IPS DF 6.9 (cell line): Measurements from ENCODE around the gene IL12RB2.

Experiments
- DNase-seq: peaks from one replicate; pipeline ENCODE4 v3.0.0-alpha.2; 2013; ENCODE audit warnings: low read depth, low spot score
- H3K27ac ChIP-seq: one replicate; pipeline ENCODE4 v1.5.1; 2013; ENCODE audit warnings: low read length, control low read depth
- H3K27me3 ChIP-seq: 2 replicates; pipeline ENCODE4 v1.6.1; 2013; ENCODE audit warnings: mild to moderate bottlenecking, low read length; ENCODE audit not compliant: control insufficient read depth, insufficient read depth
- H3K36me3 ChIP-seq: 2 replicates; pipeline ENCODE4 v1.6.1; 2013; ENCODE audit warnings: low read length; ENCODE audit not compliant: control insufficient read depth, insufficient read depth
- H3K4me1 ChIP-seq: 2 replicates; pipeline ENCODE4 v1.6.1; 2013; ENCODE audit warnings: low read length; ENCODE audit not compliant: control insufficient read depth, insufficient read depth
- H3K4me3 ChIP-seq: 2 replicates; pipeline ENCODE4 v1.5.1; 2013; ENCODE audit warnings: mild to moderate bottlenecking, low read length
- H3K9me3 ChIP-seq: 2 replicates; pipeline ENCODE4 v1.6.1; 2013; ENCODE audit warnings: low read length, inconsistent platforms; ENCODE audit not compliant: control insufficient read depth, insufficient read depth
- WGBS: extraction: QIAGEN DNeasy Blood & Tissue Kit; methylation state at CpG from one replicate; pipeline ENCODE4 v1.1.7; 2013; ENCODE audit warnings: mixed read lengths, missing lambda C conversion rate; ENCODE audit not compliant: insufficient read length, insufficient coverage; 5-methylcytosine and 5-hydroxymethylcytosine counted together

The IL12RB2 gene

DNA sequence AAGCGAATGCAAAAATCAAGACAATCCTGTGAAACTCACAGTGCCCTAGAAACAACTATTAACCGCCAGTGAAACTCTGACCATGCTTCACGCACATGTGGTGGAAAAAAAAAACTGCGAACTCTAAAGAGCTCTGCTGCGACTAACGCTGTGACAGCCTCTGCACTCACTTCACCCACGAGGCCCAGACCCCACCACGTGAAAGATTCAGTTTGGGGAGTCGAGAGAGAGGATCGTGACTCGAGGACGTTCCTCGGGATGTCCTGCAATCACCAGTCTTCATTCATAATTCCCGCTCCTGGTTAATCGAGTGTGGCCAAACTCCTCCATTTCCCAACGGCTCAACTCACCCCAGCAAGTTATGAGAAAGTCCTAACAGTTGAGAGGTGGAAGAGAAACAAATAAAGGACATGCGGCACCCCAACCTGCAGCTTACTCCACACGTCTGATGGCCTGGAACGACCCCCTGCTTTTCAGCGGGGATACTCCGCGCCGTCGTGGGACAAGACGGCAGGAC is 121.4 kb downstream of the IL12RB2 start:
- H3K4me1 ChIP-seq: no peaks in the 10 kb centered on the region
- DNase-seq: no peak
- H3K27me3 ChIP-seq: no peaks in the 10 kb centered on the region
- H3K36me3 ChIP-seq: peaks cover 9% of the 10 kb centered on the region
- no peak overlapping the region for H3K27ac ChIP-seq
- H3K9me3 ChIP-seq: no peaks in the 10 kb centered on the region
- WGBS: no CpG with 5 or more reads among the region's 25 CpGs
- H3K4me3 ChIP-seq: peak overlapping the region; percentile 89

DNA sequence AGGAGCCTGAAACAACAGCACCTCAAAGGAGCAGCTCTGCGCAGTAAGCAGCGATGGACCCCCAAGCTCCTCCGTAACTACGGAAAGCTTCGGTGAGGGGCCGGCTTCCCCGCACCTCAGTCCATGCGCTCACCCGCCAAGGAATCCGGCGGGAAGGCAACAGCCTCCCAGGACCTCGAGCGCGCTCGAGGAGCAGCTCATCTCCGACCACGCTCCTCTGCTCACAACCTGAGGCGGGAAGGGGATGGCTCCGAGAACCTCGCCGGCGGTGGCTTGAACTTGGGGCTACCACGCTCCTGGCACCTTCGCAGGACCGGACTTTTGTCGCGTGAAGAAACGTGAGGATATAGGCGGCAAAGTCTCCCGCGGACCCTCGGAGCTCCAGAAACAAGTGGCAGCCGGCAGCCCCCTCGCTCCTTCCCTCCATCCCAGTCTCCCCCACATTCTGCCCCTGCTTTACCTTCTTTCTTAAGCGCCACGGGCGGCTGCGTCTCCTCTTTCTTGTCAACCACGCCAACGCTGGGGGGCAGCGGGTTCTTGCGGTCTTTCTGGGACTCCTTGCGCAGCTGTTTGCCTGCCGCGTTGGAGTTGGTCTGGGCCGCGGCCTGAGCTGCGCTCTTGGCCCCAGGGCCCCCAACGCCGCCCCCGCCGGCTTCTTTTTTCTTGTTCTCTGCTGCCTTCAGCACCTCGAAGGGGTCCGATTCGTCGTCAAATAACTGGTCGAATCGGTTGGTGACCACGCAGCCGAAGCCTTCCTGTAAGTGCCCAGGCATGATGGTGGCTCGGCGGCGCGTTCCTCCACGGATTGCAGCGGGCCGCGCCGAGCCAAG is 122.1 kb downstream of the IL12RB2 start:
- H3K27me3 ChIP-seq: no peaks in the 10 kb centered on the region
- H3K27ac ChIP-seq: no peak overlapping the region
- no peaks in the 10 kb centered on the region for H3K4me1 ChIP-seq
- no peaks in the 10 kb centered on the region for H3K9me3 ChIP-seq
- WGBS: no CpG with 5 or more reads among the region's 69 CpGs
- peak overlapping the region; percentile 89 for H3K4me3 ChIP-seq
- H3K36me3 ChIP-seq: peaks cover 9% of the 10 kb centered on the region
- no peak for DNase-seq

DNA sequence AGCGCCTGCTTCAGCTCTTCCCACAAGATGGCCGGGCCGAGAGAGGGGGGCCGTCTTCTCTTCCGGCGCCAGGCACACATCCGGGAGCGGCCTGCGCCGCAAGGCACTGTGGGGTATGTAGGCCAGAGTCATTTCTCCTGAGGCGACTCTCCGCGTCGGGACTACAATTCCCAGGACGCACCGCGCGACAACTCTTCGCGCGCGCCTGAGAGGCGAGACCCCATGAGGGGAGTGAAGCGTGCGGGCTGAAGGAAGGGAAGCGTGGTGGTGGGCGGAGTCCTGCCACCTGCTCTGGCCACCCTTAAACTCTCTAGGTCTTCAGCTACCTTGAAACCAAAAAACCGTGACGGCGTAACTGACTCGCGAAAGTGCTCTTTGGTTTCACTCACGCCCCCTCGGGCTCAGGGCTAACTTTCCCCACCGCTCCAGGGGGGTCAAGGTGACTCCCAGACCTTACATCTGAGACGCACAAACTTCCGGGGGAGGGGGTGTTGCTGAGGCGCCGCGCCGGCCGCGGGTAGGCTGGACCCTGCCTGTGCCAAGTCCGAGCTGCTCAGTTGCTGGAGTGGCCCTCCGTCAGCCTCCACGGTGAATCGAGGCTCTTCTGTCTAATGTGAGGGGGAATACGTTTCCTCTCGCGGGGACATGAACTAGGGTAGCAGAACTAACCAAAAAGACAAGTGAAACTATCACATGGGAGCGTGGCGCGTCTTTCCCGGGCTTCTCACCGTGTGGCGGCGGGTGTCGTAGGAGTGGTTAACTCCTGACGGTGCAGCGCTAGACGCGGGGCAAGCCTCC is 122.9 kb downstream of the IL12RB2 start, which contains the start of gene SERBP1:
Gene SERBP1, minus strand, starts transcription at position 45 of the 798 bp plus-strand sequence. CDS start 102 bp downstream, outside the sequence.
- Histone ChIP-seq H3K4me3 (peak within 1 kb of the TSS; percentile 89), H3K4me1 (no peaks in the 10 kb centered on the region), H3K9me3 (no peaks in the 10 kb centered on the region), H3K36me3 (peaks cover 9% of the 10 kb centered on the region), H3K27ac (no peak within 1 kb of the TSS), H3K27me3 (no peaks in the 10 kb centered on the region)
- DNase-seq: peak; percentile 93
- no CpG with 5 or more reads among the region's 62 CpGs for WGBS

DNA sequence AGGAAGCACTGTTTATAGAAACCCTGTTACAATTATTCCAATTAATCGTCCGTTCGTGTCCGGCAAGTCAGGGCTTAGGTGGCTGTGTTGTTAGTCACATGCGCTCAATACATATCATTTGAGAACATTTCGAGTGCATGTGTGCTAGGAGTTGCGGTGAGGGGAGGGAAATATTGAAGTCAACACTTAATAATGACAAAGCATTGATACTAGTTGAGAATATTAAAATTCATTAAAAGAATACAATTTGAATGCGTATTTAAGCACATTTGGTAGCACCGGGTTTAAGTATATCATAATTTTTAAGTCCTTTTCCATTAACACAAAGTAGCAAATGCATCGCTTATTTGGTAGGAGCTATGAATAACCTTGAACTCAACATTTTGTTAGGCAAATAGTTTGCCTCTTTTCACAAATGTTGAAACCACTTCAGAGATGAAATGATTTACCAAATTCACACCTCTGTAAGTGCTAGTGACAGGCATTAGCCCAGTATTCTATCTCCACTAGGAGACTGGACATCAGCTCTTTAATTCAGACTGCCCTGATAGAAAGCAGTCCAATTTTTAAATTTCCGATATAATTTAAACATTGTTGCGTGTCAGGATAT is 123.6 kb downstream of the IL12RB2 start:
- peaks cover 9% of the 10 kb centered on the region for H3K36me3 ChIP-seq
- H3K4me3 ChIP-seq: peak overlapping the region; percentile 89; the same call in 1 of the 2 replicates
- no peak for DNase-seq
- no peaks in the 10 kb centered on the region for H3K4me1 ChIP-seq
- no CpG with 5 or more reads among the region's 12 CpGs for WGBS
- H3K9me3 ChIP-seq: no peaks in the 10 kb centered on the region
- no peaks in the 10 kb centered on the region for H3K27me3 ChIP-seq
- H3K27ac ChIP-seq: no peak overlapping the region

GRCh38 chr1:67431869-67432578 is 124.4 kb downstream of the IL12RB2 start:
- Histone ChIP-seq H3K4me3 (no peak overlapping the region), H3K27ac (no peak overlapping the region), H3K27me3 (no peaks in the 10 kb centered on the region), H3K9me3 (no peaks in the 10 kb centered on the region), H3K4me1 (no peaks in the 10 kb centered on the region), H3K36me3 (peaks cover 9% of the 10 kb centered on the region)
- WGBS: no CpG with 5 or more reads among the region's 8 CpGs
- no peak for DNase-seq

DNA sequence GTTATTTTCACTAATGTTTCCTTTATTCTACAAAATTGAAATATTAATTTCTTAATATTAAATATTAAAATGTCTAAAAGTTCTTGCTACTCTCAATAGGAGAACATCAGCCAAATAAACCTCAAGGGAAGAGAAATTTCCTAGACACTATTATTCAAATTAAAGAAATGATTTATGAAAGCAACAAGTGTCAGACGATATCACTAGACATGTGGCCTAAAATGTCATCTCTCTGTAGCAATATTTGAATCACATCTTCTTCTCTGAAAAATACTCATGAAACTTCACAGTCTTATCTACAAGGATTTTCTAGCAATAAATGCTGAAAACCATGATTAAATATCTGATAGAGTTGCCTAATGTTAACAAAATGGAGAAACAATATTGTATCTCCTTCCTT is 125.1 kb downstream of the IL12RB2 start:
- DNase-seq: no peak
- no CpG with 5 or more reads among the region's 1 CpG for WGBS
- no peaks in the 10 kb centered on the region for H3K4me1 ChIP-seq
- H3K36me3 ChIP-seq: peaks cover 9% of the 10 kb centered on the region
- no peaks in the 10 kb centered on the region for H3K9me3 ChIP-seq
- no peak overlapping the region for H3K4me3 ChIP-seq
- no peak overlapping the region for H3K27ac ChIP-seq
- H3K27me3 ChIP-seq: no peaks in the 10 kb centered on the region

DNA sequence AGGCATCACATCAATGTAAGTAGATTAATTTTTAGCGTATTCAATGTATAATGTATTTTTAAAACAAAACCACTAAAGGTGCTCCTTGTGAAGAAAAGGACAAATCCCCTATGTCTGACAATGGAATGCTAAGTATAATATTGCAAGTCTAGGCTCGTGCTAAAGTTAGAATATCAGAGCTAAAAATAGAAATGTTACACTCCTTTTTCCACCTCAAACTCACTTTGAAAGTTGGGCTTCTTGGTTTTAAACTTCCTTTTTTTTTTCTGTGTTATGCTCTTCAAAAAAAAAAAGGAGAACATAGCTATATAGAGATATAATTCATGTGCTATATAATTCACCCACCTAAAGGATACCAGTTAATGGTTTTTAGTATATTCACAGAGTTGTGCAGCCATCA is 126.2 kb downstream of the IL12RB2 start:
- H3K27me3 ChIP-seq: no peaks in the 10 kb centered on the region
- no peak overlapping the region for H3K4me3 ChIP-seq
- H3K36me3 ChIP-seq: peaks cover 8% of the 10 kb centered on the region
- no peaks in the 10 kb centered on the region for H3K9me3 ChIP-seq
- H3K4me1 ChIP-seq: no peaks in the 10 kb centered on the region
- H3K27ac ChIP-seq: no peak overlapping the region
- DNase-seq: no peak
- WGBS: no CpG with 5 or more reads among the region's 2 CpGs

- Histone ChIP-seq H3K4me3 (no peak overlapping the region), H3K27me3 (no peaks in the 10 kb centered on the region), H3K36me3 (peaks cover 2% of the 10 kb centered on the region; the same call in 1 of the 2 replicates), H3K9me3 (no peaks in the 10 kb centered on the region), H3K27ac (no peak overlapping the region), H3K4me1 (no peaks in the 10 kb centered on the region)
- WGBS: no CpG with 5 or more reads among the region's 2 CpGs
- DNase-seq: no peak
These were observed 126.8 kb downstream of the IL12RB2 start for GRCh38 chr1:67434491-67434890.

GRCh38 chr1:67436511-67437055 is 128.9 kb downstream of the IL12RB2 start:
- no CpG with 5 or more reads among the region's 4 CpGs for WGBS
- Histone ChIP-seq H3K27me3 (no peaks in the 10 kb centered on the region), H3K4me1 (no peaks in the 10 kb centered on the region), H3K36me3 (no peaks in the 10 kb centered on the region), H3K9me3 (no peaks in the 10 kb centered on the region), H3K4me3 (no peak overlapping the region), H3K27ac (no peak overlapping the region)
- no peak for DNase-seq
